HCT116 (cell line): ENCODE results near the gene KCNJ16. TPM values are rescaled to one million over a fixed set of nuclear protein-coding genes. Genes with fewer than 3 reads are reported as not detected.

Source experiments
- ATAC-seq: fragments of 200-7000 bp; cut with Tn5 transposase; 2 replicates; pipeline ENCODE4 v1.9.1; 2020; ENCODE audit warnings: mild to moderate bottlenecking, moderate library complexity
- BruUV-seq: library from RNA; stranded (reverse); fragments of 400-500 nt; replicated peaks from 2 replicates; lab custom pipeline; 2021; lab: Mats Ljungman, UMichigan
- CTCF ChIA-PET: fragments of 300-600 bp; sonication (Branson Sonifier 250); formaldehyde crosslinking; loops from one replicate; lab custom pipeline; 2021; ENCODE audit warnings: antibody characterized with exemption; lab: Charles Lee
- POLR2A ChIA-PET: fragments of 300-600, 350-600 bp; sonication (Branson Sonifier 250); formaldehyde crosslinking; loops from one replicate; lab custom pipeline; 2021; ENCODE audit warnings: antibody characterized with exemption; lab: Charles Lee
- RAD21 ChIA-PET, 2 experiments: fragments of 300-600 bp; sonication (Branson Sonifier 250); formaldehyde crosslinking; loops; one replicate each; lab custom pipeline; 2023; ENCODE audit warnings: low total read pairs in 2 of 2; ENCODE audit not compliant: uncharacterized antibody in 2 of 2, unreplicated experiment in 2 of 2, low non-redundant PET in 1 of 2; lab: Charles Lee
- DNase-seq: peaks from one replicate; pipeline ENCODE4 v3.0.0-alpha.2; 2010; ENCODE audit warnings: low read depth, low spot score
- H2AFZ ChIP-seq: fragments of 200-600 bp; shearing (Covaris generic), sonication (generic); 2 replicates; pipeline ENCODE4 v1.6.1; 2017; ENCODE audit warnings: low read depth, mixed run types, mixed read lengths, antibody characterized with exemption, low read length; ENCODE audit not compliant: poor library complexity, severe bottlenecking
- H3K27ac ChIP-seq: 2 replicates; pipeline ENCODE4 v1.5.1; 2012; ENCODE audit warnings: low read depth, low read length
- H3K27me3 ChIP-seq: fragments of 200-600 bp; sonication (generic); 2 replicates; pipeline ENCODE4 v1.6.1; 2016; ENCODE audit warnings: mixed run types, low read length, mixed read lengths; ENCODE audit not compliant: insufficient read depth
- H3K36me3 ChIP-seq, 2 experiments: fragments of 200-500 bp in 1 of 2; fragments of 200-600 bp in 1 of 2; sonication (Bioruptor generic) in 1 of 2; sonication (generic) in 1 of 2; 2 replicates each; pipeline versions ENCODE4 v1.5.1 to v1.6.1; 2014 to 2016; ENCODE audit warnings: low read length in 2 of 2, inconsistent platforms in 1 of 2, mixed read lengths in 1 of 2, mixed run types in 1 of 2; ENCODE audit not compliant: insufficient read depth in 2 of 2, control insufficient read depth in 1 of 2
- H3K4me1 ChIP-seq, 2 experiments: fragments of 200-600 bp in 1 of 2; sonication (generic) in 1 of 2; 2 replicates each; pipeline versions ENCODE4 v1.5.1 to v1.6.1; 2012 to 2017; ENCODE audit warnings: low read length in 2 of 2, inconsistent platforms in 1 of 2, mild to moderate bottlenecking in 1 of 2, mixed read lengths in 1 of 2, mixed run types in 1 of 2, moderate library complexity in 1 of 2; ENCODE audit not compliant: insufficient read depth in 2 of 2, control insufficient read depth in 1 of 2
- H3K4me2 ChIP-seq: fragments of 200-600 bp; sonication (generic); 2 replicates; pipeline ENCODE4 v1.6.1; 2017; ENCODE audit warnings: mixed run types, low read length, mixed read lengths
- H3K4me3 ChIP-seq, 2 experiments: fragments of 200-600 bp in 1 of 2; sonication (generic) in 1 of 2; replicated peaks in 1 of 2; 2 replicates each; pipeline ENCODE4 v1.5.1; 2011 to 2016; ENCODE audit warnings: low read length in 2 of 2, control low read depth in 1 of 2, low read depth in 1 of 2, mild to moderate bottlenecking in 1 of 2, mixed read lengths in 1 of 2, mixed run types in 1 of 2
- H3K79me2 ChIP-seq: fragments of 200-600 bp; sonication (generic); 2 replicates; pipeline ENCODE4 v1.6.1; 2017; ENCODE audit warnings: mild to moderate bottlenecking, mixed run types, low read length, moderate library complexity, mixed read lengths; ENCODE audit not compliant: insufficient read depth
- H3K9ac ChIP-seq: fragments of 200-600 bp; sonication (generic); 2 replicates; pipeline ENCODE4 v1.6.1; 2016; ENCODE audit warnings: low read length, mixed read lengths
- H3K9me2 ChIP-seq: fragments of 200-600 bp; sonication (generic), shearing (Covaris generic); 2 replicates; pipeline ENCODE4 v1.6.1; 2017; ENCODE audit warnings: mixed run types, mild to moderate bottlenecking, moderate library complexity; ENCODE audit not compliant: insufficient read depth
- H3K9me3 ChIP-seq, 2 experiments: fragments of 200-500 bp in 1 of 2; fragments of 200-600 bp in 1 of 2; sonication (Bioruptor generic) in 1 of 2; sonication (generic) in 1 of 2; 2 replicates each; pipeline ENCODE4 v1.6.1; 2014 to 2017; ENCODE audit warnings: low read length in 2 of 2, mixed read lengths in 2 of 2, inconsistent platforms in 1 of 2, low read depth in 1 of 2, mild to moderate bottlenecking in 1 of 2, mixed run types in 1 of 2, moderate library complexity in 1 of 2; ENCODE audit not compliant: control insufficient read depth in 1 of 2, insufficient read depth in 1 of 2
- H4K20me1 ChIP-seq: fragments of 200-600 bp; sonication (generic), shearing (Covaris generic); 2 replicates; pipeline ENCODE4 v1.6.1; 2017; ENCODE audit warnings: mixed run types, mild to moderate bottlenecking, moderate library complexity; ENCODE audit not compliant: insufficient read depth
- CEBPB ChIP-seq: IDR thresholded peaks from 2 replicates; pipeline ENCODE4 v1.6.1; 2012; ENCODE audit warnings: low read depth
- EGR1 ChIP-seq: IDR thresholded peaks from 2 replicates; pipeline ENCODE4 v1.6.1; 2012; ENCODE audit warnings: low read depth
- ELF1 ChIP-seq: IDR thresholded peaks from 2 replicates; pipeline ENCODE4 v1.6.1; 2012; ENCODE audit warnings: low read depth, borderline replicate concordance
- FOSL1 ChIP-seq: IDR thresholded peaks from 2 replicates; pipeline ENCODE4 v1.6.1; 2012; ENCODE audit warnings: low read depth
- JUND ChIP-seq: IDR thresholded peaks from 2 replicates; pipeline ENCODE4 v1.6.1; 2012
- POLR2AphosphoS5 ChIP-seq: IDR thresholded peaks from 2 replicates; pipeline ENCODE4 v1.6.1; 2011; ENCODE audit warnings: mild to moderate bottlenecking, low read depth, low read length, moderate library complexity
- SP1 ChIP-seq: IDR thresholded peaks from 2 replicates; pipeline ENCODE4 v1.6.1; 2012; ENCODE audit warnings: low read depth
- SRF ChIP-seq: IDR thresholded peaks from 2 replicates; pipeline ENCODE4 v1.6.1; 2012; ENCODE audit warnings: low read depth
- TCF7L2 ChIP-seq: IDR thresholded peaks from 2 replicates; pipeline ENCODE4 v1.7.0; 2011; ENCODE audit warnings: borderline replicate concordance, inconsistent platforms; ENCODE audit not compliant: insufficient read depth, insufficient read length; ENCODE audit errors: extremely low read depth
- YY1 ChIP-seq: IDR thresholded peaks from 2 replicates; pipeline ENCODE4 v1.6.1; 2011; ENCODE audit warnings: low read length, low read depth, moderate library complexity, mild to moderate bottlenecking; ENCODE audit not compliant: insufficient replicate concordance; ENCODE audit errors: extremely low read depth
- ZFX ChIP-seq: fragments of 450-650 bp; IDR thresholded peaks from 2 replicates; pipeline ENCODE4 v1.6.1; 2017
- ZNF274 ChIP-seq: fragments of 200-500 bp; sonication (Bioruptor generic); IDR thresholded peaks from 2 replicates; pipeline ENCODE4 v1.6.1; 2014; ENCODE audit warnings: mild to moderate bottlenecking, low read depth, low read length, inconsistent platforms
- intact Hi-C: fragments of 100-400 bp; cut with micrococcal nuclease; formaldehyde crosslinking; loops from 2 replicates; pipeline ENCODE4 v1.10.0; 2022
- total RNA-seq: library from RNA; stranded (reverse); gene quantifications from one replicate; pipeline ENCODE4 v1.2.1, GENCODE V29; 2021; ENCODE audit not compliant: unreplicated experiment
- TF ChIP-seq, protein P1 (sequence below): IDR thresholded peaks from 2 replicates; pipeline ENCODE4 v1.6.1; 2011; ENCODE audit warnings: mild to moderate bottlenecking, low read length, moderate library complexity; ENCODE audit not compliant: insufficient replicate concordance; ENCODE audit errors: extremely low read depth
- TF ChIP-seq, protein P2 (sequence below), 3 experiments: fragments of 200-600 bp in 1 of 3; sonication (generic) in 1 of 3; IDR thresholded peaks in 2 of 3; conservative IDR thresholded peaks in 1 of 3; 2 replicates each; pipeline ENCODE4 v1.5.1; 2012 to 2017; ENCODE audit warnings: low read depth in 2 of 3, low read length in 2 of 3, antibody characterized with exemption in 1 of 3, borderline replicate concordance in 1 of 3, control low read depth in 1 of 3, mild to moderate bottlenecking in 1 of 3, mixed read lengths in 1 of 3, mixed run types in 1 of 3, moderate library complexity in 1 of 3; ENCODE audit not compliant: insufficient read depth in 1 of 3
- TF ChIP-seq, protein P3 (sequence below): IDR thresholded peaks from 2 replicates; pipeline ENCODE4 v1.6.1; 2012

KCNJ16 gene
- total RNA-seq, 1 experiment from 2014 or later: not detected

DNA sequence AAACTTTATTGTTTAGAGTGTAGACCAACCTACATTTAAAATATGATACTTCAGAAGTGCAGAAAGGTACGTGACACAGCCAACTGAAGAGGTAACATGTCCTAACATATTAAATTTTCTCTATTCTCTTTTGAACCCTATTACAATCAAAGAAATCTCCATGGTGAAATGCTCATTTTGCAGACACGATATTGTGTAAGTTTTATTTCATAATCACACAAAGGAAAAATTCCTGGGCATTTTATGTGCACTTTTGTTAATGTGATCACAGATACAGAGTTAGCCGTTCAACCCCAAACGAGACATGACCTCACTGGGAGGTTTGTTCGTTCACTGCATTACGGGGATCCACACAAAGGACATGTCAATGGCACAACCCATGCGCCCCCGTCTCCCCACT is 21.8 kb downstream of the KCNJ16 start:
- CTCF ChIA-PET: no interaction called here

More for the DNA sequence above, 21.8 kb downstream of the KCNJ16 start:
- intact Hi-C loops: no loop called here
- Histone ChIP-seq H4K20me1 (no peaks in the 10 kb centered on the region), H3K9me2 (no peaks in the 10 kb centered on the region), H3K9ac (no peak overlapping the region), H3K9me3 (peaks cover 0 to 35% of the 10 kb centered on the region in 2 experiments; a peak in 1 of 4 replicates), H3K4me3 (no peak overlapping the region), H3K27ac (no peak overlapping the region), H3K4me1 (no peaks in the 10 kb centered on the region), H3K79me2 (no peaks in the 10 kb centered on the region), H3K27me3 (no peaks in the 10 kb centered on the region), H3K4me2 (no peak overlapping the region), H2AFZ (no peak overlapping the region), H3K36me3 (no peaks in the 10 kb centered on the region)
- DNase-seq: no peak
- TF ChIP-seq POLR2AphosphoS5: no peak
- no peak for TF ChIP-seq ZFX
- TF ChIP-seq SP1: no peak
- no peak for TF ChIP-seq TCF7L2
- TF ChIP-seq, protein P1, sequence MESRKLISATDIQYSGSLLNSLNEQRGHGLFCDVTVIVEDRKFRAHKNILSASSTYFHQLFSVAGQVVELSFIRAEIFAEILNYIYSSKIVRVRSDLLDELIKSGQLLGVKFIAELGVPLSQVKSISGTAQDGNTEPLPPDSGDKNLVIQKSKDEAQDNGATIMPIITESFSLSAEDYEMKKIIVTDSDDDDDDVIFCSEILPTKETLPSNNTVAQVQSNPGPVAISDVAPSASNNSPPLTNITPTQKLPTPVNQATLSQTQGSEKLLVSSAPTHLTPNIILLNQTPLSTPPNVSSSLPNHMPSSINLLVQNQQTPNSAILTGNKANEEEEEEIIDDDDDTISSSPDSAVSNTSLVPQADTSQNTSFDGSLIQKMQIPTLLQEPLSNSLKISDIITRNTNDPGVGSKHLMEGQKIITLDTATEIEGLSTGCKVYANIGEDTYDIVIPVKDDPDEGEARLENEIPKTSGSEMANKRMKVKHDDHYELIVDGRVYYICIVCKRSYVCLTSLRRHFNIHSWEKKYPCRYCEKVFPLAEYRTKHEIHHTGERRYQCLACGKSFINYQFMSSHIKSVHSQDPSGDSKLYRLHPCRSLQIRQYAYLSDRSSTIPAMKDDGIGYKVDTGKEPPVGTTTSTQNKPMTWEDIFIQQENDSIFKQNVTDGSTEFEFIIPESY: no peak
- no peak for TF ChIP-seq ZNF274
- TF ChIP-seq YY1: no peak
- TF ChIP-seq, protein P2, sequence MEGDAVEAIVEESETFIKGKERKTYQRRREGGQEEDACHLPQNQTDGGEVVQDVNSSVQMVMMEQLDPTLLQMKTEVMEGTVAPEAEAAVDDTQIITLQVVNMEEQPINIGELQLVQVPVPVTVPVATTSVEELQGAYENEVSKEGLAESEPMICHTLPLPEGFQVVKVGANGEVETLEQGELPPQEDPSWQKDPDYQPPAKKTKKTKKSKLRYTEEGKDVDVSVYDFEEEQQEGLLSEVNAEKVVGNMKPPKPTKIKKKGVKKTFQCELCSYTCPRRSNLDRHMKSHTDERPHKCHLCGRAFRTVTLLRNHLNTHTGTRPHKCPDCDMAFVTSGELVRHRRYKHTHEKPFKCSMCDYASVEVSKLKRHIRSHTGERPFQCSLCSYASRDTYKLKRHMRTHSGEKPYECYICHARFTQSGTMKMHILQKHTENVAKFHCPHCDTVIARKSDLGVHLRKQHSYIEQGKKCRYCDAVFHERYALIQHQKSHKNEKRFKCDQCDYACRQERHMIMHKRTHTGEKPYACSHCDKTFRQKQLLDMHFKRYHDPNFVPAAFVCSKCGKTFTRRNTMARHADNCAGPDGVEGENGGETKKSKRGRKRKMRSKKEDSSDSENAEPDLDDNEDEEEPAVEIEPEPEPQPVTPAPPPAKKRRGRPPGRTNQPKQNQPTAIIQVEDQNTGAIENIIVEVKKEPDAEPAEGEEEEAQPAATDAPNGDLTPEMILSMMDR (IDR thresholded peaks at IDR 0.05 in 2 of 3, conservative IDR thresholded peaks at IDR 0.05 in 1 of 3; ENCODE audit: borderline replicate concordance in 1 of 3, insufficient read depth in 1 of 3, low read depth in 2 of 3, low read length in 2 of 3): no peak
- TF ChIP-seq ELF1: no peak
- no peak for TF ChIP-seq SRF
- no peak for TF ChIP-seq JUND
- TF ChIP-seq EGR1: no peak
- TF ChIP-seq FOSL1: no peak
- TF ChIP-seq, protein P3, sequence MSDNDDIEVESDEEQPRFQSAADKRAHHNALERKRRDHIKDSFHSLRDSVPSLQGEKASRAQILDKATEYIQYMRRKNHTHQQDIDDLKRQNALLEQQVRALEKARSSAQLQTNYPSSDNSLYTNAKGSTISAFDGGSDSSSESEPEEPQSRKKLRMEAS: no peak
- no peak for TF ChIP-seq CEBPB
- BruUV-seq: no TSS peak
- ChIA-PET POLR2A (no interaction called here), RAD21 (no interaction called here)
- ATAC-seq: no peak
